HG03280 (cell line): ENCODE data around the gene USP17L30.
"Not testable (repeated sequence)": the region's sequence is repeated elsewhere in the genome, so short reads cannot be mapped to it uniquely, and the experiment has no call there.

Experiments
- ATAC-seq: cut with Tn5 transposase; IDR thresholded peaks from one replicate; pipeline ENCODE4 v1.9.1; 2021; ENCODE audit warnings: mild to moderate bottlenecking, moderate library complexity; ENCODE audit not compliant: unreplicated experiment

USP17L30 gene, protein sequence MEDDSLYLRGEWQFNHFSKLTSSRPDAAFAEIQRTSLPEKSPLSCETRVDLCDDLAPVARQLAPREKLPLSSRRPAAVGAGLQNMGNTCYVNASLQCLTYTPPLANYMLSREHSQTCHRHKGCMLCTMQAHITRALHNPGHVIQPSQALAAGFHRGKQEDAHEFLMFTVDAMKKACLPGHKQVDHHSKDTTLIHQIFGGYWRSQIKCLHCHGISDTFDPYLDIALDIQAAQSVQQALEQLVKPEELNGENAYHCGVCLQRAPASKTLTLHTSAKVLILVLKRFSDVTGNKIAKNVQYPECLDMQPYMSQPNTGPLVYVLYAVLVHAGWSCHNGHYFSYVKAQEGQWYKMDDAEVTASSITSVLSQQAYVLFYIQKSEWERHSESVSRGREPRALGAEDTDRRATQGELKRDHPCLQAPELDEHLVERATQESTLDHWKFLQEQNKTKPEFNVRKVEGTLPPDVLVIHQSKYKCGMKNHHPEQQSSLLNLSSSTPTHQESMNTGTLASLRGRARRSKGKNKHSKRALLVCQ

DNA sequence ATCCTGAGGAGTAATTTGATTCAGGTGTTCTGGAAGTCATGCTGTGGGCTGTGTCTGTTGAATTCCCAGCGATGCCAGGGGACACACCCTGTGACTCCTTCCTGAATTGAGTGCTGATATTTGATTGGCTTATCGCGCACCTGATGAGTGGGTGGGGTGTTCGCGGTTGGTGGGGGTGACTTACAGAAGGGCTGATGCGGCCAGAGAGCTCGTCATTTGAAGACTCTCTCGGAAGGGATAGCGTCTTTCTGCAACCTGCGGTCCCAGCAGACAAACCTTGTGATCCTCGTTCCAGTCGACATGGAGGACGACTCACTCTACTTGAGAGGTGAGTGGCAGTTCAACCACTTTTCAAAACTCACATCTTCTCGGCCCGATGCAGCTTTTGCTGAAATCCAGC, at the start of gene USP17L30:
USP17L30 (plus strand) TSS at position 301 of the 400 bp plus-strand sequence; CDS start at position 301, 0 bp downstream.
- ATAC-seq = not testable (repeated sequence)

DNA sequence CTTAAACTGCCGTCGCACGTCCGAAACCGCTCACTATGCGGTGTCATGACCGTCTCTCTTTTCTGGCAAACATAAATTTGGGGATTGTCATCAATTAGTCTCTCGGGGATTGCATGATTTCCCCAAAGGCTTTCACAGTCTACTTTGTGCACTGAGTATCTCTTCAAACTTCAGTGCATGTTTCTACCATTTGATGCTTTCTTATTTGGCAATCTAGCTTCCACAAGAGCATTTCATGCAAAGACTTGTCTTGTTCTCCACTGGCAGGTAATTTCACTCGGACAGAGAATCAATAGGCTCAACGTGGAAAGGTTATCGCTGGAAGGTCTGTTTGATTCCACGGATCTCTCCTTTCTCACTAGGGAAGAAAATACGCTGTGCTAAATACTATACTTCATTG, 38.7 kb upstream of the USP17L30 start:
- ATAC-seq = not testable (repeated sequence)

DNA sequence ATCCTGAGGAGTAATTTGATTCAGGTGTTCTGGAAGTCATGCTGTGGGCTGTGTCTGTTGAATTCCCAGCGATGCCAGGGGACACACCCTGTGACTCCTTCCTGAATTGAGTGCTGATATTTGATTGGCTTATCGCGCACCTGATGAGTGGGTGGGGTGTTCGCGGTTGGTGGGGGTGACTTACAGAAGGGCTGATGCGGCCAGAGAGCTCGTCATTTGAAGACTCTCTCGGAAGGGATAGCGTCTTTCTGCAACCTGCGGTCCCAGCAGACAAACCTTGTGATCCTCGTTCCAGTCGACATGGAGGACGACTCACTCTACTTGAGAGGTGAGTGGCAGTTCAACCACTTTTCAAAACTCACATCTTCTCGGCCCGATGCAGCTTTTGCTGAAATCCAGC, 38.1 kb upstream of the USP17L30 start, which contains the start of gene USP17L24:
USP17L24 (plus strand) TSS at position 301 of the 400 bp plus-strand sequence; CDS start at position 301, 0 bp downstream.
- not testable (repeated sequence) for ATAC-seq

DNA sequence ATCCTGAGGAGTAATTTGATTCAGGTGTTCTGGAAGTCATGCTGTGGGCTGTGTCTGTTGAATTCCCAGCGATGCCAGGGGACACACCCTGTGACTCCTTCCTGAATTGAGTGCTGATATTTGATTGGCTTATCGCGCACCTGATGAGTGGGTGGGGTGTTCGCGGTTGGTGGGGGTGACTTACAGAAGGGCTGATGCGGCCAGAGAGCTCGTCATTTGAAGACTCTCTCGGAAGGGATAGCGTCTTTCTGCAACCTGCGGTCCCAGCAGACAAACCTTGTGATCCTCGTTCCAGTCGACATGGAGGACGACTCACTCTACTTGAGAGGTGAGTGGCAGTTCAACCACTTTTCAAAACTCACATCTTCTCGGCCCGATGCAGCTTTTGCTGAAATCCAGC, 33.3 kb upstream of the USP17L30 start, which contains the start of gene USP17L25:
USP17L25 (plus strand) TSS at position 301 of the 400 bp plus-strand sequence; CDS start at position 301, 0 bp downstream.
- not testable (repeated sequence) for ATAC-seq

DNA sequence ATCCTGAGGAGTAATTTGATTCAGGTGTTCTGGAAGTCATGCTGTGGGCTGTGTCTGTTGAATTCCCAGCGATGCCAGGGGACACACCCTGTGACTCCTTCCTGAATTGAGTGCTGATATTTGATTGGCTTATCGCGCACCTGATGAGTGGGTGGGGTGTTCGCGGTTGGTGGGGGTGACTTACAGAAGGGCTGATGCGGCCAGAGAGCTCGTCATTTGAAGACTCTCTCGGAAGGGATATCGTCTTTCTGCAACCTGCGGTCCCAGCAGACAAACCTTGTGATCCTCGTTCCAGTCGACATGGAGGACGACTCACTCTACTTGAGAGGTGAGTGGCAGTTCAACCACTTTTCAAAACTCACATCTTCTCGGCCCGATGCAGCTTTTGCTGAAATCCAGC, 28.6 kb upstream of the USP17L30 start, which contains the start of gene USP17L26:
USP17L26 (plus strand) TSS at position 301 of the 400 bp plus-strand sequence; CDS start at position 301, 0 bp downstream.
- not testable (repeated sequence) for ATAC-seq

DNA sequence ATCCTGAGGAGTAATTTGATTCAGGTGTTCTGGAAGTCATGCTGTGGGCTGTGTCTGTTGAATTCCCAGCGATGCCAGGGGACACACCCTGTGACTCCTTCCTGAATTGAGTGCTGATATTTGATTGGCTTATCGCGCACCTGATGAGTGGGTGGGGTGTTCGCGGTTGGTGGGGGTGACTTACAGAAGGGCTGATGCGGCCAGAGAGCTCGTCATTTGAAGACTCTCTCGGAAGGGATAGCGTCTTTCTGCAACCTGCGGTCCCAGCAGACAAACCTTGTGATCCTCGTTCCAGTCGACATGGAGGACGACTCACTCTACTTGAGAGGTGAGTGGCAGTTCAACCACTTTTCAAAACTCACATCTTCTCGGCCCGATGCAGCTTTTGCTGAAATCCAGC, 23.8 kb upstream of the USP17L30 start, which contains the start of gene USP17L5:
USP17L5 (plus strand) TSS at position 301 of the 400 bp plus-strand sequence; CDS start at position 301, 0 bp downstream.
- ATAC-seq = not testable (repeated sequence)

DNA sequence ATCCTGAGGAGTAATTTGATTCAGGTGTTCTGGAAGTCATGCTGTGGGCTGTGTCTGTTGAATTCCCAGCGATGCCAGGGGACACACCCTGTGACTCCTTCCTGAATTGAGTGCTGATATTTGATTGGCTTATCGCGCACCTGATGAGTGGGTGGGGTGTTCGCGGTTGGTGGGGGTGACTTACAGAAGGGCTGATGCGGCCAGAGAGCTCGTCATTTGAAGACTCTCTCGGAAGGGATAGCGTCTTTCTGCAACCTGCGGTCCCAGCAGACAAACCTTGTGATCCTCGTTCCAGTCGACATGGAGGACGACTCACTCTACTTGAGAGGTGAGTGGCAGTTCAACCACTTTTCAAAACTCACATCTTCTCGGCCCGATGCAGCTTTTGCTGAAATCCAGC, 19.1 kb upstream of the USP17L30 start, which contains the start of gene USP17L27:
USP17L27 (plus strand) TSS at position 301 of the 400 bp plus-strand sequence; CDS start at position 301, 0 bp downstream.
- not testable (repeated sequence) for ATAC-seq

DNA sequence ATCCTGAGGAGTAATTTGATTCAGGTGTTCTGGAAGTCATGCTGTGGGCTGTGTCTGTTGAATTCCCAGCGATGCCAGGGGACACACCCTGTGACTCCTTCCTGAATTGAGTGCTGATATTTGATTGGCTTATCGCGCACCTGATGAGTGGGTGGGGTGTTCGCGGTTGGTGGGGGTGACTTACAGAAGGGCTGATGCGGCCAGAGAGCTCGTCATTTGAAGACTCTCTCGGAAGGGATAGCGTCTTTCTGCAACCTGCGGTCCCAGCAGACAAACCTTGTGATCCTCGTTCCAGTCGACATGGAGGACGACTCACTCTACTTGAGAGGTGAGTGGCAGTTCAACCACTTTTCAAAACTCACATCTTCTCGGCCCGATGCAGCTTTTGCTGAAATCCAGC, 14.3 kb upstream of the USP17L30 start, which contains the start of gene USP17L28:
USP17L28 (plus strand) TSS at position 301 of the 400 bp plus-strand sequence; CDS start at position 301, 0 bp downstream.
- not testable (repeated sequence) for ATAC-seq

DNA sequence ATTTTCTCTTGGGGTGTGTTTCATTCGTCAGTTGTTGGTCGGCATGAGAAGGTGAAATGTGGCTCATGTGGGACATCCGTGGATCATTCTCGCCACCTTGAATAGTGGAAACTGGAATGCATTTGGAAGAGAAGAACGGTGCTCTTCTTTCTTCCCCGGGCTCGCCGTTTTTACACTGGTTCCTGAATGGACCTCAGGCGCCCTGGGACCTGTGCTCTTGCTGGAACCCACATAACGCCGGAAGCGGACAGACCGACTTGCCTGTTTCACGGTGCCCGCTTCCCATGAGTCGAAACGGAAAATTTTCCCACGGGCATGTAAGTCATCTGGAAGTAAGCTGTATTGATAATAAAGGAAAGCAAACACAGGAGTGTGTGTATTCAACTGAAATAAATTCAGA, 12.1 kb upstream of the USP17L30 start:
- ATAC-seq = not testable (repeated sequence)

DNA sequence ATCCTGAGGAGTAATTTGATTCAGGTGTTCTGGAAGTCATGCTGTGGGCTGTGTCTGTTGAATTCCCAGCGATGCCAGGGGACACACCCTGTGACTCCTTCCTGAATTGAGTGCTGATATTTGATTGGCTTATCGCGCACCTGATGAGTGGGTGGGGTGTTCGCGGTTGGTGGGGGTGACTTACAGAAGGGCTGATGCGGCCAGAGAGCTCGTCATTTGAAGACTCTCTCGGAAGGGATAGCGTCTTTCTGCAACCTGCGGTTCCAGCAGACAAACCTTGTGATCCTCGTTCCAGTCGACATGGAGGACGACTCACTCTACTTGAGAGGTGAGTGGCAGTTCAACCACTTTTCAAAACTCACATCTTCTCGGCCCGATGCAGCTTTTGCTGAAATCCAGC, 9.6 kb upstream of the USP17L30 start, which contains the start of gene USP17L29:
USP17L29 (plus strand) TSS at position 301 of the 400 bp plus-strand sequence; CDS start at position 301, 0 bp downstream.
- not testable (repeated sequence) for ATAC-seq

DNA sequence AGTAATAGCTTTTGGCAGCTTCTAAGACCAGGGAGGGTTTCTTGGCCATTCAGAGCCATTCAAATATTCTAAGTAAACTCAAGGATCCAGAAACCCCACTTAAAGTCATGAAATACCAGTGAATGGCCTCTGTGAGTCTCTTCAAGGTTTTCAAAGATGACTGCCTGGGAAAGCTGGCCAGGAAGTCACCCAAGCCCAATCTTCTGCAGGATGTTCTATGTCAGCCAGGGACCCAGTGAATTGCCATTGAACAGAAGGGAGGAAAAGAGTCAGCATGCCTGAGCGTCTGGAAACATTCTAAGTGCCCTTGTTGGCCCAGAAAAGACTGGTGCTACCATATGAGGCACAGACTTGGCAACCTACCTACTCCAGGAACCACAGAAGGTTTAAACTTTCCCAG, 17.0 kb downstream of the USP17L30 start:
- ATAC-seq = not testable (repeated sequence)

DNA sequence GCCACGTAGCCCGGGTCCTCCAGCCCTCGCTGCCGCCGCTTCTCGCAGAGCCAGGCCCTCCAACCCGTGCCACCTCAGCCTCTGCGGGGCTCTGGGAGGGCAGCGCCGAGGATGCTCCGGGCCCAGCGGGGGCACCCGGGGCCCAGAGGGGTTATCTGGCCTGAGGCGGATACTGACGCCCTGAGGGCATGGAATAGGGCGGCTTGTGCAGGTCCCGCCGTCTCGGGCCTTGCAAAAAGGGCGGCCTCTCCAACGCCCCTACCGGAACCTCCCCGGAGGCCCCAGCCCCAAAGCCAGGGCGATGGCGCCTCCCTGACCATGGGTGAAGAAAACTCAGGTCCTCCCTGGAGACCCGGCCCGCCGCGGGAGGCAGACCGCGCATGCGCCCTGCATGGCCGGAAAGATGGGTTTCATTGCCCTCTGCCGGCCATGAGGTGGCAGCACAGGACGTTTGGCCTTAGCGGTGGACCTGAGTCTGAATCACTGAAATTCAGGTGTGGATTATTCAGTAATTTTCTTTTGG, 18.1 kb downstream of the USP17L30 start:
- ATAC-seq = not testable (repeated sequence)

DNA sequence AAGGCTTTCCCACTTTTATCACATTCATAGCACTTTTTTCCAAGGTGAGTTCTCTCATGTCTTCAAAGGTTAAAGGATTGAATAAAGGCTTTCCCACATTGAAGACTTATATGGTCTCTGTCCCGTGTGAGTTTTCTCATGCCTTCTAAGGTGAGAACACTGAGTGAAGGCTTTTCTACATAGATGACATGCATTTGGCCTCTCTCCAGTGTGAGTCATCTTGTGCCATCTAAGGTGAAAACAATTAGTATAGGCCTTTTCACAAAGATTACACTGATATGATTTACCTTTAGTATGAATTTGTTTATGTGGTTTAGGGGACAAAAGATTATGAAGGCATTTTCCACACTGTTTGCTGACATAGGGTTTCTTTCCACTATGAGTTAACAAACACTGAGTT, 21.2 kb downstream of the USP17L30 start:
- no peak for ATAC-seq

DNA sequence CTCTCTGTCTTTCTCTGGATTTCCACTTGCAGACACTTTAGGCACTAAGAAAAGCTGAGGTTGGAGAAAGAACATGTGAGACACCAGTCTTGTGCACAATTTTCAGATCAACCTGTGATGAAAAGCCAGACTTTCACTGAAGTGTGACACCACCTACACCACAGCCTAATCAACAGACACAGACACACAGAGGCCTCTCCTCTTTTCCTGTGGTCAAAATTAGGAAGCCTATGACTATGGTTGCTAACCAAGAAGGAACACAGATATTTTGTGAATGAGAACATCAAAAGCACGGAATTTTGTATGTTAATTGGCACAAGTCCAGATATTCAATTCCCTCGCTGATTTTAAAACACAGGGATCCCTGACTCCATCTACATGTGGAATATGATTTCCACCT, 26.1 kb downstream of the USP17L30 start:
- not testable (repeated sequence) for ATAC-seq

DNA sequence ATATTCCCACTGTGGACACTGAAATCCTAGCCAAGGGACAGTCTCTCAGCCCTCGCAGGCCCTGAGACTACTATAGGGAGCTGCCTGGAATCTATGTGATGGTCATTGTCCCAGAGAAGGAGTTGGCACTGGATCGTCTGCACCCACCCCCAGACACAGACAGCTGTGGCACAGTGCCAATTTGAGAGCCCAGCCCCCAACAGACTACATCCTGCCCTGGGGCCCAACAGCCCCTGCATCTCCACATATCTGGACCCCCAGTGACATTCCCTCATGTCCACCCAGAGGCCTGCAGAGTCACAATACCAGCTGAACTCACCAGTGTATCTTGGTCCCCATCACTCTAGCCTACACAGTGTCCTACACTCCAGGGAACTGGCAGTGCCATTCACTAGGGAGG, 42.8 kb downstream of the USP17L30 start:
- not testable (repeated sequence) for ATAC-seq

DNA sequence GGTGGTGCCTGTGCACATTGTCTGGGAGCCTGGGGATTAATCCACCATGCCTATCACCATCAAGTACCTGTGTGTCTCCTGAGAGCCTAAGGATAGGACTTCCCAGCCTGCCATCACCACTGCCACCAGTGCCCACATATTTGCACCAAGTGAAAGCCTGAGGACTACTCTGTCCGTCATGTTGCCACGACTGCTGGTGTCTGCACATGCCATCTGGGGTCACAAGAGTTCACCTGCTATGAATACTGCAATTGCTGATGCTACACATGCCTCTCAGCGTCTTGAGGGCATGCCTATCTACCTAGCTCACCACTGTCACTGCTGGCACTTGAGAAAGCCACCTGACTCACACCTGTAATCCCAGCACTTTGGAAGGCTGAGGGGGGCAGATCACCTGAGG, 43.6 kb downstream of the USP17L30 start:
- not testable (repeated sequence) for ATAC-seq

DNA sequence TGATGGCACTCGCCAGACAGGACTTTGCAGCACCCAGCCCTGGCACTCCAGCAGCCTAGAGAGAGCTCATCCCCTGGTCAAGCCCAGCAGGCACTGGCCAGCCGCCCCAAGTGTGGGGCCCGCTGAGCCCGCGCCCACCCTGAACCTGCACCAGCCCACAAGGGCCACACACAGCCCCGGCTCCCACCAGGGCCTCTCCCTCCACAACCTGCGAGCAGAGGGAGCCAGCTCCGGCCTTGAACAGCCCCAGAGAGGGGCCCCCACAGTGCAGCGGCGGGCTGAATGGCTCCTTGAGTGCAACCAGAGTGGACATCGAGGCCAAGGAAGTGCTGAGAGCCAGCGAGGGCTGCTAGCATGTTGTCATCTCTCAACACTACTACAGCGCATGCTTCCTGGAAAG, 46.9 kb downstream of the USP17L30 start:
- ATAC-seq = no peak
